Left cardiac atrium (tissue), 4 donors: ENCODE results near the gene BNC2. TPM values are rescaled to one million over a fixed set of nuclear protein-coding genes. Genes with fewer than 3 reads are reported as not detected.
A peak's percentile ranks its signal among the peaks of the same experiment; 100 is the strongest.

ENCODE experiments used
- ATAC-seq, 2 donors: fragments of 200-7000 bp; cut with Tn5 transposase; one replicate each; pipeline ENCODE4 v1.9.1; 2020; ENCODE audit warnings: mild to moderate bottlenecking in 2 of 2, moderate library complexity in 2 of 2
- DNase-seq: peaks from one replicate; pipeline ENCODE4 v3.0.0-alpha.2; 2020
- intact Hi-C, 2 donors: fragments of 100-400 bp; cut with DNase I; formaldehyde crosslinking; loops; one replicate each; pipeline versions ENCODE4 v1.14.1 to v1.15.1; 2022 to 2023
- total RNA-seq, 2 donors: library from RNA; stranded (reverse); fragmentation: NEBNext Ultra II Directional; extraction: Animal tissue kit (Norgen Biotek cat#: 25700); gene quantifications; one replicate each; pipeline ENCODE4 v1.2.1, GENCODE V29; 2021
- donor health status: DM: no; HTN: yes; CAD: no.
- donor health status: DM: no; HTN: yes; CAD: no; lungs with severe emphysema.
- donor health status: DM: yes; HTN: yes; CAD: no.
- donor health status: Dilated cardiomyopathy.

BNC2 gene
- total RNA-seq, 2 donors from 2014 or later: 55.1 to 100.0 TPM

GRCh38 chr9:16661816-16662215 lies 208.7 kb downstream of the BNC2 start:
- ATAC-seq (no peak), DNase-seq (no peak)
- intact Hi-C loops: no loop called here

- ATAC-seq: no peak
- DNase-seq: no peak
- intact Hi-C loops: no loop called here
Measured at GRCh38 chr9:16659096-16659495, 211.4 kb downstream of the BNC2 start.

GRCh38 chr9:16656432-16657169 lies 213.9 kb downstream of the BNC2 start:
- ATAC-seq (no peak), DNase-seq (no peak)
- intact Hi-C loops: no loop called here

DNA sequence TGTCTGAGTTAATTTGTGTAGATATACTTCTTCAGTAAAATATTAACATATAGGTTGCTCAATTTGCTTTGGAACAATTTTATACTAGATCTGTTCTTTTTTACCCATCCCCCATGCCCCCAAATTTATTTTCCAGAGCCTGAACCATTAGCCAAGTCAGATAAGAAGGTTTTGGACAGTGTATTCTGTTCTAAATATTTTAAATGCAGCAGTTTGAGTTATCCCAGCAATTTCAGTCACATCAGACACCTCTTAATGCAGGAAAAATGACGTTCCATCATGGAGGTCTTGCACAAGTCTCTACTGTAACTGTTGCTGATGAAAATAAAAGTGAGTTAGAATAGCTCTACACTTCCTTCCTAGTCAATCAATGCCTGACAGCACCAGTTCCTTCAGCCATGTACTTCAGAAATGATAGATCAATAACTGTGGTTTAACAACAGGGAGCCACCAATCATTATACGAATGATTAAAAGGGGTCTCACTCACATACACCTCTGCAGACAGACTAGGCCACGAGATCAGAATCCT lies 215.8 kb downstream of the BNC2 start:
- ATAC-seq (no peak), DNase-seq (no peak)
- intact Hi-C loops: no loop called here

DNA sequence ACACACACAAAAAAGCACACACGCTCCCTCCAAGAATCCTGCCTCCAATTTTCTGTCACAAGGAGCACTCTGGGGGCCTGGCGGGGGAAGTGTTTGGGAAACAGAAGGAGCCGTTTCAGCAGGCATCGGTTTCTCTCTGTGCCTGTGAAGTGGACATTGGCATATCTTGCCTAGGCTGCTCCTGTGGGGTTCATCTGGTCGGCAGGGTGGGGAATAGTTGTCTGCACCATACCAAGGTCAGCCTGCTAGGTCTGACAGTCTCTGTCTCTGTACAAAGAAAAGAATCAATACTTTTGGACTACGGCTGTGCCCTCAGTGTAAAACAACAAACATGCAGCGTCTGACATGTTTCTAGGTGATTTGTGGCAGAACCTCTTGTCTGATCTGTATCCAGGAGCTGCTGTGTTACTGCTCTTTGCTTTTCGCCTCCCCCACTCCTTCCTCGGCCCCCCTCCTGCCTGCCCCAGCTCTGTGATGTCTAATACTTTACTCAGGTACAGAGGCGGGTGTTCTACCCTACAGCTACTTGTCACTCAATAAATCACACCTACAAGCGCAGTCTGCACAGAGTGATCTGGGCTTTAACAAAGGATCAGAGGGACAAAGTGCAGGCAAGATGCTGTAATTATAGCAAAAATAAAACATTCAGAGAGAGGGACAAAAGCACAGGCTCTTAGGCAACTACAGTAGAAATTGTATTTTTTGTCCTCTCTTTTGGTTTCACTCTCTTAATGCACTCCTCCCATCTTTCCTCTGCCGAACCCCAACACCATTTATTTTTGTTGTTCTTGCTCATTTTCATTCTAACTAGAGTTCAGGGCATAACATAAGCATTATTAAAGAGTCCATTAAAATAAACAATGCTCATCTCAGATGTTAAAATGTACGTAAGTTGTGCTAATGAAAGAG lies 216.7 kb downstream of the BNC2 start:
- intact Hi-C loops: no loop called here
- ATAC-seq (peak in 1 of 2 donors; percentile 31), DNase-seq (no peak)

- no peak for ATAC-seq
- no peak for DNase-seq
- intact Hi-C loops: no loop called here
Measured at GRCh38 chr9:16652582-16652981, 217.9 kb downstream of the BNC2 start.

GRCh38 chr9:16651446-16651964 lies 219.0 kb downstream of the BNC2 start:
- no peak for ATAC-seq
- DNase-seq: no peak
- intact Hi-C loops: no loop called here

- intact Hi-C loops: no loop called here
- ATAC-seq: no peak
- DNase-seq: no peak
Measured at GRCh38 chr9:16645970-16646369, 224.5 kb downstream of the BNC2 start.

GRCh38 chr9:16642421-16643109 lies 227.9 kb downstream of the BNC2 start:
- intact Hi-C loops: no loop called here
- no peak for DNase-seq
- peak in 1 of 2 donors; percentile 15 for ATAC-seq

- ATAC-seq (no peak), DNase-seq (no peak)
- intact Hi-C loops: no loop called here
Measured at GRCh38 chr9:16640649-16641048, 229.8 kb downstream of the BNC2 start.

- DNase-seq (no peak), ATAC-seq (no peak)
- intact Hi-C loops: no loop called here
Measured at GRCh38 chr9:16639644-16640043, 230.8 kb downstream of the BNC2 start.

GRCh38 chr9:16637911-16638310 lies 232.6 kb downstream of the BNC2 start:
- intact Hi-C loops: no loop called here
- ATAC-seq (no peak), DNase-seq (no peak)

DNA sequence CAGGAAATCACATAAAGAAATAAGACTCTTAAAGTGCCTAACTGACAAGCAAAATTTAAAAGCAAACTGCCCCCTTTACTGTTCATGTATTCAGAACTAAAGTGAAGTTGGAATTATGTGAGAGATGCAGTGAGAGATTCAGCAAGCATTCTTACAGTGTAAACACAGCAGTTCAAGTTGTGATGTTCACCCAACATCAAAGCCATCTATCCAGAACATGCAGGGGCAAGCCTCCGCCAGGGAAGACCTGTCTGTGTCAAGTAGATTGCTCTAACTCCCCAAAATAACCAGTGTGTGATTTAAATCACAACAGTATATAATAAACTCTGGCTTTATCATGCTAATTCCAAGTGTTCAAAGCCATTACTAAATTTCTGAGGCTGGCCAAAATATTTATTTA lies 233.3 kb downstream of the BNC2 start:
- intact Hi-C loops: no loop called here
- DNase-seq (no peak), ATAC-seq (no peak)

DNA sequence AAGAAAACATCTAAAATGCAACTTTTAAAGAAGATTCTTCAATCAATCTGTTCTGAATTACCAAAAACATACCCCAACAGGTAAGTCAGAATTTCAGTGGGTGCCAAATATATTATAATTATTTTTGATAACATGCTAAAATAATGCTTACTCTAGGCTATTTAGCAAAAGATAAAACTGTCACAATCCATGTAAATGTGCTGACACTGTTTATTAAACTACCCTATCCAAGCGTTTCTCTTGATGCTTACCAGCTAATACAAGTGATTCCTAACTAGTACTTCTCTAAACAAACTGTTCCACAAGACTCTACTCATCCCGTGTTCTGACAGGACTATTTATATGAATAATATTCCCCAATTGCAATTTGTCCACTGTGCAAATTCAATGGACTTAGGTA lies 236.7 kb downstream of the BNC2 start:
- no peak for DNase-seq
- intact Hi-C loops: no loop called here
- ATAC-seq: no peak

DNA sequence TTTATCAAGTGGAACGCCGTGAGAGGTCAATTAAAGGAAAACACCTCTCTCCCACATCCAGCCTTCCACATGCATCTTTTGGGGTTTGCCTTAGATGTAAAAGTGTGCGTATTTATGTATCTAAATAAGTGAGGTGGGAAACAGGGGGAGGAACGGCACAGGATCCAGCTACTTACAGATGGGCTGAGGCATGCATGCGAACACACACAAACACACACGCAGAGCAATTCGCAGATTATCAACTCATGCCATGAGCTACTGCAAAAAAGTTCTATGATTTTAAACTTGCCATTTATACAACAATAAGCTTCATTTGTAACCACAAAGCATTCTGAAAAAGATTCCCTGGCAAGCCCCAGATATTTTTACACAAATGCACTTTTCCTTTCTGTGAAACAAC lies 242.1 kb downstream of the BNC2 start:
- DNase-seq (no peak), ATAC-seq (no peak)
- intact Hi-C loops: no loop called here

DNA sequence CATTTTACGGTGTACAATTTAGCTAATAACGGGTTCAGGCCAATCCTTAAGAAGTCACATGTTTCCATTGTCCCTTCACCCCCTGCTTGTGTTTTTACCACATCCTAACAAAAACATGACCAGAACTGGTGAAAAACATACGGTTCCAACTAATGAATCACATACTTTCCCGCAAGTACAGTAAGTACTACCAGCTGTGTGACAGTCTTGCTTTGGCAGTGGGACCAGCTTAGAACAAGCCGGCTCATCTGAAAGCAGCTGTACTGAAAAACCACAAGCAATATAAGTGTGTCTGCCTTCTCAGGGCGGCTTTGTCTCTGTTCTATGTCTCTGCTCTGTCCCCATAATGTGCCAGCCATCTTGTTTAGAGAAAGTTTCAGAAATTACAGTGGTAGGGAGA lies 242.5 kb downstream of the BNC2 start:
- DNase-seq (peak; percentile 48), ATAC-seq (peak; percentile 70 to 85)
- intact Hi-C loops: no loop called here

- DNase-seq (no peak), ATAC-seq (peak in 1 of 2 donors; percentile 31)
- intact Hi-C loops: no loop called here
Measured at GRCh38 chr9:16627521-16627920, 242.9 kb downstream of the BNC2 start.

- intact Hi-C loops: no loop called here
- peak; percentile 29 for DNase-seq
- peak; percentile 68 to 90 for ATAC-seq
Measured at GRCh38 chr9:16626577-16627130, 243.8 kb downstream of the BNC2 start.

GRCh38 chr9:16625811-16626210 lies 244.7 kb downstream of the BNC2 start:
- intact Hi-C loops: no loop called here
- ATAC-seq (peak in 1 of 2 donors; percentile 57), DNase-seq (no peak)
